Right ventricle myocardium superior (tissue), 1 donor: Measurements from ENCODE around the gene RBMS3. TPM values are rescaled to one million over a fixed set of nuclear protein-coding genes. Genes with fewer than 3 reads are reported as not detected.
"Not testable (repeated sequence)": the region's sequence is repeated elsewhere in the genome, so short reads cannot be mapped to it uniquely, and the experiment has no call there.

Source experiments
- ATAC-seq: fragments of 200-7000 bp; cut with Tn5 transposase; one replicate; pipeline ENCODE4 v1.9.1; 2020; ENCODE audit warnings: mild to moderate bottlenecking; ENCODE audit not compliant: poor library complexity
- DNase-seq: peaks from one replicate; pipeline ENCODE4 v3.0.0-alpha.2; 2020
- intact Hi-C: fragments of 100-400 bp; cut with DNase I; formaldehyde crosslinking; loops from one replicate; pipeline ENCODE4 v1.11.2; 2022
- total RNA-seq: library from RNA; stranded (reverse); fragmentation: NEBNext Ultra II Directional; extraction: Animal tissue kit (Norgen Biotek cat#: 25700); gene quantifications from one replicate; pipeline ENCODE4 v1.2.1, GENCODE V29; 2021
- donor health status: DM: no; HTN: yes; CAD: no; lungs with severe emphysema.

RBMS3 gene
- total RNA-seq, 1 donor from 2014 or later, result 25.3 TPM

DNA sequence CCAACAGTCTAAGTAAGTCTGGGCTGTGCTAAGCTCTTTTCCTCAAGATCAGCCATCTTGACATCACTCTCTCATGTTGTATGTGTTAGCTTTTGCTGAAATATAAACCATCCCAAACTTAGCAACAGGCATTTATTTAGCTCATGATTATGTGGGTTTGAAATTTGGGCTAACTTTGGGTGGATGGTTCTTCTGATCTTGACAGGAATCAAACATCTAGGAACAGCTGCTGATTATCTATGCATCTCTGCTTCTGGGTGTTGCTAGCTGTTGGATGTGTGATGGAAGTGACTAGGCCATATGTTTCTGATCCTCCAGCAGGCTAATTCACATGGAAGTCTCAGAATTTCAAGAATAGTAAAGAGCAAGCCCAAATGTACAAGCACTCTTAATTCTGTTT lies 710.3 kb downstream of the RBMS3 start:
- DNase-seq (no peak), ATAC-seq (no peak)
- intact Hi-C loops, result no loop called here

DNA sequence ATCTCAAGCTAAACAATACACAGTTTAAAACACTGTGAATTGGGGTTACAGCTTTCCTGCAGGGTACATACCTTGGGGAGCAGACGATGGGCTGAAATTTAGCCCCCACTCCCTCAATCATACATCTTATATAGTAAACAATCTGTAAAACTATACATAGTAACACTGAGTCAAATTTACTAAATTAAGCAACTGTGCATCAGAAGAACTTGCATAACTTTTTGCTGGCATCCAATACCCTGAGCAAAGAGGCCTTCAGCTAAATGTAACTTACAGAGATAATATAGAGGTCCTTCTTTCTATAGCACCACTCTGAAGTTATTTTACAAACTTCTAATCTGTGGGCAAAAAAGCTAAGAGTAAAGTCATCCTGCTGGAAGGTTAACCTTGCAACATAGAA lies 721.9 kb downstream of the RBMS3 start:
- intact Hi-C loops, result no loop called here
- ATAC-seq, result no peak
- DNase-seq, result no peak

DNA sequence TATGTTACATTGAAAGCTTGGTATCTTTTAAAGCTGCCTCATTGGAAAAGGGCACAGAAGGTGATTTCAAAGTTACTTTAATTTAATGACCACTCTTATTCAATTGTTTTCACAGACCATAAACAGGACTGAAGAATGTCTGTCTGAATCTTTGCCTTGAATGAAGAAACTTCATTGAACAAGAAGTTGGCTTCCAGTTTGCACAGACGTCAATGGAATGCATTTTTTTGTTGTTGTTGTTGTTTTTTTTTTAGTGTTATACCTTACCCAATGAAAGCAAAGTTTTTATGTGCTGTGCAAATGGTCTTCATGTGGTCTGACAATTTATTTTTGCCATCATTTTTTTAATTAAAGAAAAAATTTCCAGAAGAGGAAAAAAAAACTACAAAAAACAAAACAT lies 722.9 kb downstream of the RBMS3 start:
- DNase-seq, result no peak
- no peak for ATAC-seq
- intact Hi-C loops, result no loop called here

DNA sequence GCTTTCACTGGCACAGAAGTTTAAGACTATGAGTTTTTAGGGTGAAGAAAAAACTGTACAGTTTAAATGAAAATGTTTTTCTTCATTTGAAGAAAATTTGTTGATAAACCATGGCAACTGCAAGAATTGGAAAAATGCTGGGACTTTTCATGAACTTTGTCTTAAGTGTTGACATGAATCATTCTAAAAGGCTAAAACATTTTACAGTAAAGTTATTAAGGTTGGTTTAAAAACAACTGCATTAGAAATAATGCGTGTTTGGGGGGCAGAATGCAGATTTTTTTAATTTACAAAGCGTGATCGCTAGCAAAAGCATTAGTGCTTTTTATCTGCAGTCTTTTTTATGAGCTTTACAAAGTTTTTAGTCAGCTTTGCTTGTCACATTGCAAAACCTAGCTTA lies 723.6 kb downstream of the RBMS3 start:
- intact Hi-C loops, result no loop called here
- no peak for ATAC-seq
- DNase-seq, result no peak

DNA sequence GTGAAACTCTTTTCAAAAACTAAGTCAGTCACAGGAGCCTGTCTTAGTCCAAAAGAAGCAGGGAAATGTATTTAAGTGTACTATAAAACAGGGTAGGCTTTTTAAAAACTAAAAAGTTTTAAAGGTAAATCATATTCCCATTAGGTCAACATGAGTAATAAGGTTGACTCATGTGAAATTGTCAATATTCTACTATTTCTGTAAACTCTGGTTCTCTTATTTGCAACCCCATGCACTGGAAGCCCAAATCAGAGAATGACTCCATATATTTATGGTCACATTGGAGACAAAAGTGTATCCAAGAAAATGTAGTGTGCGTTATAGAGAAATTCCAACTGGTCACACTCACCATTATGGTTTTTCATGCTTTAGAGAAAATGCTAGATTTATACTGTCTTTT lies 725.2 kb downstream of the RBMS3 start:
- ATAC-seq (no peak), DNase-seq (no peak)
- intact Hi-C loops, result no loop called here

DNA sequence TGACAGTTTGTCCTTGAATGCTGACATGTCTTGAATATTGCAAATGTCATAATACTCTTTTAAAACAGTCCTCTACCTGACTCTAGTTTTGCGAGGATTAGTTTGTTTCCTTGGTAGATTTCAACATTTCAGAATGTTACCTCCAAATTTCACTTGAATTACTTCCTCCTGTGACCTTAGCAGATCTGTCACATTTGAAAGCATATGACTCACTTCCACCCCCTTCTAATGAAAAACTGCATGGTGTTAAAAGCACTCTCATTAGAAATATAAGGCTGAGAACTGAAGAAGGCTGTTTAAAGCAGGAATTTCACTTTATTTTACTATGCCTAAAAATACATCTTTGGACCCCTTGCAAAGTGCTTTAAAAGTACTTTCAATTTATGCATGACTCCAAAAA lies 726.8 kb downstream of the RBMS3 start:
- DNase-seq, result no peak
- no peak for ATAC-seq
- intact Hi-C loops, result no loop called here

DNA sequence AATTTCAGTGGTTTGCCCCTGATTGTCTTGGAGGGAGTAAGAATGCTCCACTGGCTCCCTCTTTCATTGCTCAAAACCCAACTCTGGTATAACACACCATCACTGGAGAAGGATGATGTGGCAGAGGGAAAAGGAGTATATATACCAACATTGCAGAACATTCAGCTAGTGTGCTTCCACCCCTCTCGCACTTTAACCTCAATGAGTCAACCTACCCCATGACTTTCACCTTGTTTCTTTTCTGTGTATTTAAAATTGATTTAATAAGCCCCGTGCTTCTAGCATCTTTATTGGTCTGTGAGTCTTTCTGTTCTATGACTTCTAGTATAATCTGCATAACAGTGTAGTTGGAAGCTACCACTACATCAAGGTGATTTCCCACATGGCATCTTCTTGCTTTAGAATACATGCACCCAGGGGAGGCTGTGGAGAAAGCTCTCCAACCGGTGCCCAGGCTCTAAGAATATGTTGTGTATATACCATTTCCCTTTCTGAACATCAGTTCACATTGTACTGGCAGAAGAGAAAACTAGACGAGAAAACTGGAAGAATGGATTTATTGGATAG lies 730.4 kb downstream of the RBMS3 start:
- DNase-seq, result no peak
- intact Hi-C loops, result loop anchor here (10.0 kb wide), 1 partner anchor 743 kb away; no protein-coding TSS in a partner anchor

DNA sequence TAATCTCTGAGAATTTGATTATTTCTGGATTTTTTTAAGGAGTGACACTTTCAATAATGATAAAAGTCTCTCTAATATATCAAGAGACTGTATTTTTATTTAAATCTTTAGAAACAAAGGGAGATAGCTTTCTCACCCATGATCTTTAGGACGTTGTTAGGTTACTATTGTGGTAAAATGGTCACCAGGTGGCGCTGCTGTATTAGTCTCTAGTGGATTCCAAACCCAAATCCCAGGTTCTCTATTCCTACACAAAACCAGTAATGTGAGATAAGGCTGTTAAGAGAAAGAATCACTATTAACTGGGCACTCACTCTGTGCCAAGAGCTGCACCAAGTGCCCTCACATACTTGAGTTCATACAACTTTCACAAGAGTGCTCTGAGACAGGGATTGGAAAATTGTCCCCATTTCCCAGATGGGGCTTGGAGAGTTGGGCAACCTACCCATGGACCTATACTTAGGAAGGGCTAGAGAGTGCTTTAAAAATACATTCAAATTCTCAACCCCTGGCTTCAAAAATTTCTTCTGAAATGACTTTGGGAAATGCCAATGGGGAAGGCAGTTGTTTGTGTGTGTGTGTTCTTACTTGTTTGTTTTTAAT lies 732.2 kb downstream of the RBMS3 start:
- ATAC-seq, result peak; percentile 86
- peak; percentile 58 for DNase-seq
- intact Hi-C loops, result loop anchor here (10.0 kb wide), 1 partner anchor 742 kb away; no protein-coding TSS in a partner anchor

More for the DNA sequence above, 730.4 kb downstream of the RBMS3 start:
- ATAC-seq, result no peak

DNA sequence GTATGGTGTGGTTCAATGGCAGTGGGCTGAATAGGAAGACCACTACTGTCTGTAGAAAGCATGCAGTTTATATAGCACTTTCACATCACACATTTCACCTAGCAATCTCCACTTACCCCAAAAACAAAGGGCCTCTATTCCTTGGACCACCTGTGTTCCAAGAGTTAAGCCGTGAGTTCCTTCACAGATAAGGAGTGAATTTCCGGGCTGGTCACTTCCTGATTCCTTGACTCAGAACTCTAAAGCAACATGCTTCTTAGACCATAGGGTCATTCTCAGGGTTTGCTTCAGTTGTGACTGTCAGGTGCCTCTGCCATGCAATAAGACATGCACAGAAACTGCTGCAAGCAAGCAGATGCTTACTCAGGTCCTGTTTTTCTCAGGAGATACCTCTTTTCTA lies 737.0 kb downstream of the RBMS3 start:
- ATAC-seq (no peak), DNase-seq (no peak)
- intact Hi-C loops, result loop anchor here (10.0 kb wide), 1 partner anchor 737 kb away; no protein-coding TSS in a partner anchor

DNA sequence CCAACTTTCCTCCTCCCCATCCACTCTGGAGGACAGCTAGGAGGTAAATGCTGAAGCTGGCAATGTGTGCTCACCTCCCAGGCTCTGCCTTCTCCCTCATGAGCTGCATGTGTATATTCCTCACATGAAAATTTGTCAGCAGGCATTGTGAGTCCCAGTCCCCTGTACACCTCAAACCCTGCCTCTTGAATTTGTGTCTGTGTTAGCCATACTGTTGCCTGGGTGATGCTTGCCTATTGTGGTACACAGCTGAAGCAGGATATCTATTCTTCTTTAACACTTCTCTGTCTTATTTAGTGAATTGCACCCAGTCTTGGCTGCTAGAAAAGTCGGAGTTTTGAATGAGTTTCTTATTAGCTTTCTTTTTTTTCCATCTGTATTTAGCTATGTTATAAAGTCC lies 739.5 kb downstream of the RBMS3 start:
- intact Hi-C loops, result no loop called here
- DNase-seq, result no peak
- ATAC-seq, result no peak

DNA sequence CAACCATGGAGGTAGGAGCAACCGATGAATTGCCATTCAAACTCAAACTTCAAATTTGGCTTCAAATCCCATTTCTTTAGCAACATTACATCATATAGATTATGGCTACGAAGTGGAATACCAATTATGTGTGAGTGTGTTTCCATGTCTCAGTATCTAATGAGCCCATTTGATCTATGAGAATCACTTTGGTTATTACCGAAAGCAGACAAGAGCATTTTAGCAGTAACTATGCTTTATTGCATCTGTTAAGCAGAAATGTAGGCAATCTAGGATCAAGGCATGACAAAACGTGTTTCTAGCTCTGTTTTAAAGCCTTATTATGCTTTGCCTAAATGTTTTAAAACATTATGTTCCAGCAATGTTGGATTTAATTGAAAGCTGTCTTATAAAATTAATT lies 743.6 kb downstream of the RBMS3 start:
- DNase-seq (no peak), ATAC-seq (no peak)
- intact Hi-C loops, result no loop called here

DNA sequence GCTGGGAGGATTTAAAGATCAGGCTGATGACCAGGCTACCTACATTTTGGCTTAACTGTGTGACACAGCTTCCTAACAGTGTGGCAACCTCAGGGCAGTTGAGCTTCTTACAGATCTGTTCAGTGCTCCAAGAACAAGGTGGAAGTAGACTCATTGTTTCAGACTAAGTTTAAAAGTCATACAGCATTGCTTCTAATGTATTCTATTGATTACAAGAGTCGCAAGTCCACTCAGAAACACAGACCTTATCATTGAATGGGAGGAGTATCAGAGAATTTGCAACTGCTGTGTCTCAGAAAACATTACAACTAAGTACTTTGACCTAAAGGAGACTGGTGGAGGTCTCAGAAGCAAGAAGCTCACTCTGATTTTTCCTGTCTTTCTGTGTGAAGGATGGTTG lies 746.0 kb downstream of the RBMS3 start:
- no peak for DNase-seq
- ATAC-seq, result no peak
- intact Hi-C loops, result no loop called here

DNA sequence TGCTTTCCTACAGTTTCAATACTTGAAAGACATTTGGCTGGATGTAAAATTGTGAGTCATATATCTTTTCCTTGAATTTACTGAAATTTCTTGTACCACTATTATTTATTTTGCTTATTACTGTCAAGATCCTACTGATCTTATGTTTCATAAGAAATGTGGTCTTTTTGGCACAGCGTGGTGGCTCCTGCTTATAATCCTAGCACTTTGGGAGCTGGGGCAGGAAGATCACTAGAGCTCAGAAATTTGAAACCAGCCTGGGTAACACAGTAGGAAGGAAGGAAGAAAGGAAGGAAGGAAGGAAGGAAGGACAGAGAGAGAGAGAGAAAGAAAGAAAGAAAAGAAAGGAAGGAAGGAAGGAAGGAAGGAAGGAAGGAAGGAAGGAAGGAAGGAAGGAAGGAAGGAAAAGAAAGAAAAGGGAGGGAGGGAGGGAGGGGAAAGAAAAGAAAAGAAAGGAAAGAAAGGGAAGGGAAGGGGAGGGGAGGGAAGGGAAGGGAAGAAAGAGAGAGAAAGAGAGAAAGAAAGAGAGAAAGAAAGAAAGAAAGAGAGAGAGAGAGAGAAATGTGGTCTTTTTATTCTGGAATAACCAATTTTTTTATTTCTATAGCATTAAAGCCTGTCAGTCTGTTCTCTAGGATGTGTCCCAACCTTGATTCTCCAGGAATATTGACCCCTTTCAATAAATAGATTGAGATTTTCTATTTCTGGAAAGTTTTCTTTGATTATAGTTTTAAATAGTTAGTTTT lies 753.5 kb downstream of the RBMS3 start:
- ATAC-seq, result no peak
- intact Hi-C loops, result no loop called here
- DNase-seq, result no peak

DNA sequence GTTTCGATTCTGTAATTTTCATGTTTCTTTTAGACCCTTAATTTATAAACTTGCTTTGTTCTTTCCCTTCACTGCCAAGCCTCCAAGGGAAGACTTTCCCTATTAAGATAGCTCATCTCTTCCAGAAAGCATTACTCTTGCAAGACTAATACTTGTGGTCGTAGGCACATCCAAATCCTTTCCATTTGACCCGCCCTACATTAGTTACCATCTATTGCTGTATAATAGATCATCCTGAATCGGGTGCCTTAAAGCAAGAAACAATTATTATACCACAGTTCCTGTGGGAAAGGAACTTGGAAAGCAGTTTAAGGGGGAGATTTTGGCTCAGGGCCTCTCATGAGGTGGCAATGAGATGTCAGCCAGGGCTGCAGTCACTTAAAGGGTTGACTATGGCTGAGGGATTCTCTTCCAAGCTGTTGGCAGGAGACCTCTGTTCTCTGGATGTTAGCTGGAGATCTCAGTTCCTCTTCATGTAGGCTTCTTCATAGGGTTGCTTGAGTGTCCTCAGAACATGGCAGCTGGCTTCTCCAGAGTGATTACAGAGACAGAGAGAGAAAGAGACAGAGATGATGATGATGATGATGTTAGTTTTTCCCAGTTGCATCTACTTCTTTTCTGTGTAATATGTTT lies 755.2 kb downstream of the RBMS3 start:
- DNase-seq (no peak), ATAC-seq (no peak)
- intact Hi-C loops, result no loop called here

DNA sequence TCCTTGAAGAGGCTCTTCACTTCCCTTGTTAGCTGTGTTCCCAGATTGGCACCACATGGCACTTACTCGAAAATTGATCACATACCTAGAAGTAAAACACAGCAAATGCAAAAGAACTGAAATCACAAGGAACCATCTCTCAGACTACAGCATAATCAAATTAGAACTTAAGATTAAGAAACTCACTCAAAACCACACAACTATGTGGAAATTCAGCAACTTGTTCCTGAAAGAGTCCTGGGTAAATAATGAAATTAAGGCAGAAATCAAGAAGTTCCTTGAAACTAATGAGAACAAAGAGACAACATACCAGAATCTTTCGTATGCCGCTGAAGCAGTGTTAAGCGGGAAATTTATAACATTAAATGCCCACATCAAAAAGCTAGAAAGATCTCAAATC lies 759.3 kb downstream of the RBMS3 start:
- ATAC-seq, result no peak
- intact Hi-C loops, result loop anchor here (5.0 kb wide), 2 partner anchors 157 to 707 kb away; no protein-coding TSS in a partner anchor
- DNase-seq, result no peak

DNA sequence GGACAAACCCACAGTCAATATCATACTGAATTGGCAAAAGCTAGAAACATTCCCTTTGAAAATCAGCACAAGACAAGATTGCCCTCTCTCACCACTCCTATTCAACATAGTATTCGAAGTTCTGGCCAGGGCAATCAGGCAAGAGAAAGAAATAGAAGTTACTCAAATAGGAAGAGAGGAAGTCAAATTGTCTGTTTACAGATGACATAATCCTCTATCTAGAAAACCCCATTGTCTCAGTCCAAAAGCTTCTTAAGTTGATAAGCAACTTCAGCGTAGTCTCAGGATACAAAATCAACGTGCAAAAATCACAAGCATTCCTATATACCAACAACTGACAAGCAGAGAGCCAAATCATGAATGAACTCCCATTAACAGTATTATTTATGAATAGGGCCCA lies 760.6 kb downstream of the RBMS3 start:
- not testable (repeated sequence) for ATAC-seq, DNase-seq
- intact Hi-C loops, result loop anchor here (5.0 kb wide), 2 partner anchors 156 to 706 kb away; no protein-coding TSS in a partner anchor

DNA sequence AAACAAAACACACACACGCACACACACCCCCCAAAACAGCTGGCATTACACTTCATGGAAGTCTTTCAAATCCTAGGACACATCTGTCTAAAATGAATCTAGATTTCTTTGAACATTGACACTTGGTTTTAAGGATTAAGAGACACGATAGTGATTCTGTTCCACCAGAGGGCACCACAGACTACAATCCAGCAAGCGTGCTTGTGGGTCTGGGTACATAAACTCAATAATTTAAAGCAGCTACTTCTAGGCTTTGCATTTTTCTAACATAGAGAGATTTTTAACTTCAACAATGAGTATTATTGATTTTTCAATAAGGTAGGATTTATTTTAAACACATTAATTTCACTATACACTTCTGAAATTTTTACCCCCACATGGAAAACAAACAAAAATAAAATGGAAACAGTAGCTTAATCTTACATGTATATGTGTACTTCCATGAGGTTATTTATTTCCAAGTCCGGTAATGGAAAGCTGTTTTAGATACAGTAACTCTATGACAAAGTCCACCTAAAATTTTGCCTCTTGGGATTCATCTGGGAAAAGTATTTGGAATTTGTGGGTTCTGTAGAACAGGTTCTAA lies 761.5 kb downstream of the RBMS3 start:
- intact Hi-C loops, result loop anchor here (5.0 kb wide), 2 partner anchors 155 to 705 kb away; no protein-coding TSS in a partner anchor
- DNase-seq, result peak; percentile 47

DNA sequence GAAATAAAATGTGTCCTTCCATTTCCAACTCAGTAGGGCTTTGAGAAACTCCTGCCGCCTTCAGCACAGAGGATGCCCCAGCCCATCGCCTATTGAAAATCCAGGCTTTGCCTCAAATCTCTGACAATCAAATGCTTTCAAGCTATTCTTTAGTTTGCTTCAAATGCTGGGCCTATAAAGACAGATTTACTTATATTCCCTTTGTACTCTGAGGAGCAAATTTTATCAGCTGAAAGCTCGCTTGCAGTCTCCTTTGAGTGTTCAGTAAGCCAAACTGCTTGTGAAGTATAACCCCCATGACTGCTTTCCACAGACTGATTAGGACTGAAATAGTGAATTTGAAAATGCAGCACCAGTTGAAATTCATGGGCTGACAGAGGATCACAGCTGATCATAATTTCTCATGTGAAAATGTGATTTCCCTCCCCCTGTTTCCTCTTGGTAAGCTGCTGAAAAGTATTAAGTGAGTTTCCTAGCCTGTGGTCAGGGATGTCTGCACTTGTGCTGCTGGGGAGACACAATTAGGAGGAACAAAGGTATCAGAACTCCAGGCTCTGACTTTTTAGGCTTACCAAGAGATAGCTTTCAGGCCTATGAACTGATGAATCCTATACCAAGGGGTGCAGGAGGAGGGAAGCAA lies 762.2 kb downstream of the RBMS3 start:
- DNase-seq (no peak), ATAC-seq (no peak)
- intact Hi-C loops, result loop anchor here (5.0 kb wide), 2 partner anchors 154 to 704 kb away; no protein-coding TSS in a partner anchor

More for the DNA sequence above, 761.5 kb downstream of the RBMS3 start:
- peak; percentile 88 for ATAC-seq
